Stimulated activated CD4-positive, alpha-beta T cell treated with anti-CD3 and anti-CD28 coated beads, Interleukin-1b, Interleukin-23, amount 100 ng/mL, for 48 hours (primary cell): Measurements from ENCODE around the gene ACTL8.

Experiments
- DNase-seq: peaks from one replicate; pipeline ENCODE4 v3.0.0-alpha.2; 2020

ACTL8 gene

DNA sequence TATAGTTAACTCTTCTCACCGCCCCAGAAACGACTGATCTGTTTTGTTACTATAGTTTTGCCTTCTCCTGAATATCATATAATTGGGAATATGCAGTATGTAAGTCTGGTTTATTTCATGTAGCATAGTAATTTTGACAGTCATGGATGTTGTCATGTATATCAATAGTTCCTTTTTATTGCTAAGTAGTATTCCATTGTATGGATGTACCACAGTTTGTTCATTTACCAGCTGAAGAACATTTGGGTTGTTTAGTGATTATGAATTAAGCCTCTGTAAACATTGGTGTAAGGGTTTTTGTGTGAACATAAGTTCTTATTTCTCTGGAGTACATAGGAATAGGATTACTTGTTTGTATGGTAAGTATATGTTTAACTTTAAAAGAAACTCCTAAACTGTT, 55.5 kb downstream of the ACTL8 start:
- DNase-seq, result no peak

DNA sequence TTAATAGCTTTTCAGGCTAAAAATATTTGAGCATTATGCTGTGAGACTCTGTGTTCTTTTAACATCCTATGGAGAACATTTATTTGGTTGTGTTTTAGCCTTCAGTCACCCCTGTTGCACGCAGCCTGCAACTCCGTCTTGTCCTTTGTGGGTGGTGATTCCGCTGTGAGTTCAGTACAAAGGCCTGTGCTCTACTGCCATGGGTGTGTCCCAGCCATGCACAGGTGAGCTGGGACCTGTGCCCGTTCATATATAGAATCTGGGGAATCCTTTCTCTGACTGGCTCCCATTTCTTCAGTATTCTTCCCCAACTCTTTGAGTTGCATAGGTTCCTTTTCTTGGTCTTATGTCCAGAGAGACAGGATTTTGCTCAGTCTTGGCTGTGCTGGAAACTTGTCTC, 61.4 kb downstream of the ACTL8 start:
- DNase-seq, result no peak

DNA sequence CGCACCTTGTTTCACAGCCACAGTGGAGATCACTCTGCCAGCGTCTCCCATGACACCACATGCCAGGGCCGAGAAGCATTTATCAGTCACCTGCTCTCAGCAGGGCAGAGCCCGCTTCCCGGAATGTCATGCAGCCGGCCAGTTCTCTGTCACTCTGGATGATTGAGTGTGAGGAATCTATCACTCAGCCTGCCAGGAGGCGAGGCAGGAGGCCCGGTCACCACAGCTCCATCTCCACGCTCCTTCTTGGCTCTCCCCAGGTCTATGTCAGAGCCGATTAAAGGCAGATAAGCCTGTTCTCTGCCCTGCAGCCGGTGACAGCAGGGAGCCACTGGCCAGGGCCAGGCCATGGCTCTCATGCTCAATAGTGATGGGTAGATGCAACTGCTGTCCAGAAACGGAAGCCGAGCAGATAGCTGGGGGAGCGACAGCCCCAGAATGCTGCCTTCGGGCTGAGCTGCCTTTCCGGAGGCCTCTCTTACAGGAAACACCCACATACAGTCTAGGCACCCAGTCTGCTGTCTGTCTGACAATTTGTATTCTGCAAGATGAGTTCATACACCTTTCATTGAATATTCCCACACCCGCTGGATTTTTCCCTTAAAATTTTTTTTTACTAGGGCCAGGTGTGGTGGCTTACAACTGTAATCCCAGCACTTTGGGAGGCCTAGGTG, 64.1 kb downstream of the ACTL8 start:
- DNase-seq, result no peak

DNA sequence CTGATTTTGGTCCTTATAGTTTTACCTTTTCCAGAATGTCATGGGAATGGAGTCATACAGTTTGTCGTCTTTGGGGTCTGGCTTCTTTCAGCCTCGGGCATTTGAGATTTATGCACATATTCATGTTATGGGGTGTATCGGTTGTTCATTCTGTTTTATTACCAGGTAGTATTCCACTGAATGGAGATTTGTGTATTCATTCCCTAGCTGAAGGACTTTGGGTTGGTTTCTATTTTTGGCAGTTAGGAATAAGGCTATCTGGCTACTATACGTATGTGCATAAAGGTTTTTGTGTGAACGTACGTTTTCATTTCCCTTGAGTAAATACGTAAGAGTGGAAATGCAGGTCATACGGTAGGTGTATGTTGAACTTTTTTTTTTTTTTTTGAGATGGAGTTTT, 65.1 kb downstream of the ACTL8 start:
- DNase-seq, result no peak

DNA sequence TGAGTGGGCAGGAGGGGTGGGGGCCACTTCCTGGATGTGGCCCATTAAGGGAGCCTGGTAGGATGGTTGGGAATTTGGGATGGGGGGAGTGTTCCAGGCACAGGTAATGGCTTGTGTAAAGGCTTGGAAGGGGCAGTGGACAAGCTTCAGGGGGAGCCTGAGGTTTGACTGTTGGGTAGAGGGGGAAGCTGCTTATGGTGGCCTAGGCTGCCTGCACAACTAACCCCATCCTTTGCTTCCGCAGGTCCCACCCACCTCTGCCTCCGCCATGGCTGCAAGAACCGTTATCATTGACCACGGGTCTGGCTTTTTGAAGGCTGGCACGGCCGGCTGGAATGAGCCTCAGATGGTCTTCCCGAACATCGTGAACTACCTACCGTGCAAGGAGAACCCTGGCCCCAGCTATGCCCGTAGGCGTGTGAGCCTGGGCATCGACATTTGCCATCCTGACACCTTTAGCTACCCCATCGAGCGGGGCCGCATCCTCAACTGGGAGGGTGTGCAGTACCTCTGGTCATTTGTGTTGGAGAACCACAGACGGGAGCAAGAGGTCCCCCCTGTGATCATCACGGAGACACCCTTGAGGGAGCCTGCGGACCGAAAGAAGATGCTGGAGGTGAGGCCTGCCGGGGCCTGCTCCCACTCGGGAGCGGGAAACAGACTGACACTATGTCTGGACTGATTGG, 67.8 kb downstream of the ACTL8 start:
- DNase-seq, result no peak

DNA sequence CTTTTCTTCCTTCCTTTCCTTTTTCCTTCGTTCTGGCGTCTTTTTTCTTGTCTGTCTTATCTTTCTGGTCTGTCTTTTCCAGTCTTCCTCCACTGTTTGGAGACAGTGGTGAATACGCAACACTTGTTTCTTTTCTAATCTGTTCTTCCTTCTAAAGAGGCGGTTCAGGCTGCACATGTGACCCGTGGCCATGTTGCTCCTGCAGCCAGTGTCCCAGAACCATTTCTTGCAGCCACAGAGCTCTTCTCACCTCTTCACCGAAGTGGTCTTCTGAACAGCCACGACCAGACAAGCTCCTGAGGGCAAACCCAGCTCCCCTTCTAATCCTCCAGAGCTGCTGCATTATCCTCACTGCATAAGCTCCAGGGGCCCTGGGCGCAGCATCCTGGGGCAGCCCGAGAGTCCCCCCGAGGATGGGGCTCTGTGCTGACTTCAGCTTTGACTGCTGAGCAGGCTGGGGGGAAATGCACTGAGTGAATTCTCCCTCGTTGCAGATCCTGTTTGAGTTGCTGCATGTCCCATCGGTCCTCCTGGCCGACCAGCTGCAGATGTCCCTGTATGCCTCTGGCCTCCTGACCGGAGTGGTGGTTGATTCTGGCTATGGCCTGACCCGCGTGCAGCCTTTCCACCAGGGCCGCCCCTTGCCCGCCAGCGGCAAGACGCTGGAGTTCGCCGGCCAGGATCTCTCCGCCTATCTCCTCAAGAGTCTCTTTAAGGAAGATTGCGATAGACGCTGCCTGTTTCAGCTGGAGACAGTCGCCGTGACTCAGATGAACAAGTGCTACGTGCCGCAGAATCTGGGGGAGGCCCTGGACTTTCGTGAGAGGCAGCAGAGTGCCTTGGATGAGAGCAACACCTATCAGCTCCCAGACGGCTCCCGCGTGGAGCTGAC, 70.4 kb downstream of the ACTL8 start:
- DNase-seq, result no peak

DNA sequence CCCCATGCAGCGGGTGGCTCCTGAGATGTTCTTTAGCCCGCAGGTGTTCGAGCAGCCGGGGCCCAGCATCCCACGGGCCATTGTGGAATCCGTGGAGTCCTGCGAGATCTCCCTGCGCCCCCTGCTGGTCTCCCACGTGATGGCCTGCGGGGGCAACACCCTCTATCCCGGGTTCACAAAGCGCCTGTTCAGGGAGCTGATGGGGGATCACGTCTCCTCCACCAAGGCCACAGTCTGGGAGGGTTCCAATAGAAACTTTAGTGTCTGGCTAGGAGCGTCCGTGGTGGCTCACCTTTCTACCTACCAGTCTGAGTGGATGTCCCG, 71.0 kb downstream of the ACTL8 start:
- DNase-seq, result peak; percentile 16

DNA sequence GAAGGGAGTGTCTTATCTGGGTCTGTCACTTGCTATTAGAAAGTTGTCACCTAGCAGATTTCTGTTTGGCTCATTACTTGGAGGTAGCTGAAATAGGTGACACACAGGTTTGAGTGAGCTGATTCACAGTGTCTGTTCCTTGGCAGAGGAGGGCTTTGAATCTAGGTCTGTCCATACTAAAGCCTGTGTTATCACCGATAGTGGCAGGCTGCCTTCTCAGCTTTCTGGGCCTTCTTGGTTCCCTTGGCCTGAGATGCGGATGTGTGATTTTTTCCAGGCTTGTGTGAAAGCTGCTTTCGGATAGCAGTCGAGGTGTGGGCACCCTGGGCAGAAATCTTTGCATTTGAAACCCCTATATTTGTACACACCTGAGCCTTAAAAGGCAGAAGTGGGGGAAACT, 73.9 kb downstream of the ACTL8 start:
- no peak for DNase-seq

DNA sequence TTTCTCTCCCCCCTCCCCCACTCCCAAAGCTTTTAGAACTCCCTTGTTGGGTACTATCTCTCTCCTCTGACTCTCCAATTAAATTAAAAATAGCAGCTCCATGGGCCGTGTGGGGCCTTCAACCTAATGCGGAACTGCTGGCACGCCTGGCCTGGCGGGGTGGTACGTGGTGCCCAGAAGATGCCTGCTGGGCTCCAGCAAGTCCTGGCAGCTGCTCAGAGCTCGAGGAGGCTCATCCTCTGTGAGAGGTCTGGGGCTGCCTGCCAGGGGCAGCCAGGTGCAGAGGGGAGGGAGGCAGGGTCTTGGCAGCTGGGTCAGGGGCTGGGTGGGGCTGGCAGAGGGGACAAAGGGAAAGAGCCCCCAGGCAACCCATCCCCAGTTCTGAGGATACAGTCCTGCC, 74.4 kb downstream of the ACTL8 start:
- DNase-seq, result no peak

DNA sequence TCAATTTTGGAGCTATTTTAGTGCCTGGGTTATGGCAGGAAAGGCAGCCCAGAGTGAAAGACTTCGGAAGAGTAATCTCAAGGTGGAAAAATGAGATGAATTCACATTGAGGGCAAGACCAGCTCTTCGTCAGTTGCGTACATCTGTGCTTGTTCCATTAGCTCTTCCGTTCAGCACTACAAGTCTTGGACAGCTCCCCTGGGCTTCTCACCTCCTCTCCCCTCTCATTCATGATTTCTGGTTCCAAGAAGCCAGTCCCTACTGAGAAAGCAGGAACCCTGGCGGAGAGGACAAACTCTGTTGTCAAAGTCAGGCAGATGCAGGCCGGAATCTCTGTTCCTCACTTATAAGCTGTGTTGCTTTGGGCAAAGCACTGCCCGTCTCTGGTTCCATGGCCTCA, 76.5 kb downstream of the ACTL8 start:
- DNase-seq, result no peak

DNA sequence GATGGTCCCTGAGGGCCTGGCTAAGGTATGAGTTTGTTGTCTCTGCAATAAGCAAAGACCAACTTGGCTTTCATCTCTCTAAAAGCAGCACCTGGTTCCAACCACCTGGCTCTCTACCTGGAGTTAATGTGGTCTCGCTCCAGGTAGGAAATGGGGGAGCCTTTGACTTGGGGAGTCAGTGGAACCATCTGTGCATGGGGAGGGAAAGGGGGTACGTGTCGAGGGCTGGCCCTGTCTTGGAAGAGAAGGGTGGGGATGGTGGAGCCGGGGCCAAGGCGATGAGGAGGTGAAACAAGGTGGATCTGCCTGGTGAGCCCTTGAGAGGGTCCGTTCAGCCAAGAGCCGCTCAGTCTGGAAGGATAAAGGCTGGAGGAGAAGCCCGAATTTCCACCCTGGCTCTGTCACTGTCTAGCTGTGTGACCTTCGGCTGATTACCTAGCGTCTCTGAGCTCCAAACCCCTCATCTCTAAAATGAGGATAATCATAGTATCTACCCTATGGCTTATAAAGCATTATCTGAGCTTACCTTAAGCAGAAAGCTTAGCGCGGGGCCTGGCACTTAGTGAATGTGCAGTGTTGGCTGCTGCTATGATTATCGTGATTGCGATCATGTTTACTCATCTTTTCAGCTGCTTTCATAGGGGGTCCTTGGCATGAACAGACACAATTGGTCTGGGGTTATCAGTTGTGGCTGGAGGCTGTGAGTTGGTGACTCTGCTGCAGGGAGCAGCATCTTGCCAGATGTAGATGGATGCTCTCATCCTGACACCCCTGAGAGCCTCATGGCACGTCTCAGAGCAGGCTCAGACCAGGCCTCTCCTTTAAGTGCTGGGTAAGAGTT, 78.7 kb downstream of the ACTL8 start:
- no peak for DNase-seq

DNA sequence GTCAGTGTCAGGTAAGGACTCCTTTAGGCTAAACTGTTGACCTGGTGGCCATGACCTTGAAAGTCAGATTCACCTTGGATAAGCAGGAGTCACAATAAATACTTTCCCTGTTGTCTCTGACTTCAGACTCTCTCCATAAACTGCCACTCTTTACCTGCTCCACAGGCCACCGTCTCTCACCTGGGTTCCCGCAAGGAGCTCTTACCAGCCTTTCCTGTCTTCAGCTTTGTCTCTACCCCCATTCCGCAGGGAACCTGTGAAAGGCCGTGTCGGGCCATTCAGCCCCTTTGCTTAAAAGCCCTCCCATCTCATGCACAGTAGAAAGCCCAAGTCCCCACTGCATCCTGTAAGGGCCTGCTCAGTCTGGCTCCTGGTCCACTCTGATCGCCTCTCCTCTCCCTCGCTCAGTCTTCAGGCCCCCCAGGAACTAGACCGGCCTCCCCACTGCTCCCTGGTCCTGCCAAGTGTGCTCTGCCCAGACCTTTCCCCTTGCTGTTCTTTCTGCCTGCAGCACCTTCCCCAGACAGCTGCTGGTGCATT, 79.5 kb downstream of the ACTL8 start:
- no peak for DNase-seq

DNA sequence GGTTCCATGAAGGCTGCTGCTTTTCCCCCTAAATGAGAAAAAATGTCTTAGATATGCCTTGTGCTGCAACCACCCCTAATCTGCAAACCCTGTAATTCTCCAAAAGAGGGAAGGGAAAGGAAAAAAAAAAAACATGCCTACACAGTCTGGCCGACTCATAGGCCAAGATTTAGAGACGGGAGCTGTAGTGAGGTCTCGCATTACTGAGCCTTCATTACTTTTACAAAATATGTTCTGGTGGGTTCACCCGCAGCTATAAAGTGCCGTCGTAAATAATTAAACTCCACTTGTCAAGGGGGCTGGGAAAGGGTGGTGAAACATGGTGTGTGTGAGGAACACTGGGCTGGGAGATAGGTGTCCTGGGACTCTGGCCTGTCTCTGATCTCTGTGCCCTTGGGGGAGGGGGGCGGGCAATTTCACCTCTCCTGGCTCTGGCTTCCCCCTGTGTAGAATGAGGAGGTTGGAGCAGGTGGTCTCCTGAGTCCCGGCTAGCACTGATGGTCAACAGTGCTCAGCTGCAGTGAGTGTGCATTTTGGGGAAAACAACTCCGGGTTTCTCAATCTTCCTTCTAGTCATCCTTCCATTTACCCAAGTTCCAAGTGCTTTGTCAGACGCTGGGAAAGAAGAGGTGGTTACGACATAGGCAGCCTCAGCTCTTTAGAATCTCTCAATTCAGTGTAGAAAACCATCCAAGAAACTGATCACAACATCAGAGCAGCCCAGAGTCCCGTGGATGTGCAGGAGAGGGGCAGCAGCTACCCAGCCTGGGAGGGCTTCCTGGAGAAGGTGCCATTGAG, 82.3 kb downstream of the ACTL8 start:
- no peak for DNase-seq

DNA sequence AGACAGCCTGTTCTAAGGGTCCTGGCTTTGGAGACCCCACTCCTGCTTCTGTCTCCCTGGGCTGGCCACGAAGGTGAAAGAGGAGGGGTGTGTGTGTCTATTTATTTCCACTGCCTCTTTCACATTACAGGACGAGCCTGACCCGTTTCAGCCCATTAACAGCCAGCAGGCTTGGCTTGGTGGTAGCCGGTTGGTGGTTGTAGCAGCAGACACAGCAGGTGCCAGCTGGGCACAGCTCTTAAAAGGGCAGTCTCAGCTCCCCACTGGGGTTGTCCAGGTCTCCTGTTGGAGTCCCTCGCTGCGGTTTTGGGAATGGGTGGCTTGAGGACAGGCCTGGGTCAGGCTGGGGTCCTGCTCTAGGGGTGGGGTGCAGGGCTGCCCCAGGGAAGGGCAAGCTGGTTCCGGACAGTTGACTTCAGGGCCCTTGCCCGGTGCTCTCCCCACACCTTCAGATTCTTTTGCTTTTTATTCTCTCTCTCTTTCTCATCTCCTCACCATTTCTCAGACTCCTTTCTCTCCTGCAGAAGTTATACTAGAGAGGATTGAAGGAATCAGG, 84.6 kb downstream of the ACTL8 start:
- DNase-seq, result no peak

DNA sequence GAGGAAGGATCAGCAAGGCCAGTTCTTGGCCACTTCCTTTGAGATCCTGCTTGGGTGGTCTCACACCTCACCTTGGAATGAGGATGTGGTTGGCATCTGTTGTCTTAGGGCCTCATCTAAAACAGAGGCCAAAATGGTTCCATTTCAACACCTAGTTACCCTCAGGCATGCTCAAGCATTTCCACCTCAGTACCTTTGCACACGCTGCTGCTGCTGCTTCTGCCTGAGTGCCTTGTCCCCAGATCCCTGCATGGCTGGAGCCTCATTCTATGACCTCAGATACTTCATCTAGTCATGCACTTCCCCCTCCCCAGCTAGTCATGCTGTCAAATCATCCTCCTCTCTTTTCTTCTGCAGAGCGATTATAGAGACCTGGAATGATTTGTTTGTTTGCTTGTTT, 86.8 kb downstream of the ACTL8 start:
- DNase-seq, result no peak

DNA sequence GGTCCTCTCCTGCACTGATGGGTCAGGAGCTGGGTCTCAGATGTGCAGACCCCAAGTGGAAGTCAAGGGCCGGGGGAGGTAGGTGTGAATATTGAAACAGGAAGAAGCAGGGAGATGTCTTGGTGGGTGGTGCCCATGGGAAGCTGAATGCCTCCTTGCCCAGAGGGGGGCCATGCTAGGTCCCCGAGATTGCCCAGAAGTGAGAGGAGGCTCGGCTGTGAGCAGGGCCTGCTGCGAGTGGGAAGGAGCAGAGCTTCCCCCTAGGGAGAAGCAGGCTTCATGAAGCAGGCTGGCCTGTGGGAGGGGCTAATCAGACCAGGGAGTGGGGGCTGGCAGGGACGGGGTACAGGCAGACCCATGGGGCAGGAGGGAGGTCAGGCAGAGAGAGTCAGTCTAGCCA, 87.6 kb downstream of the ACTL8 start:
- DNase-seq, result no peak

DNA sequence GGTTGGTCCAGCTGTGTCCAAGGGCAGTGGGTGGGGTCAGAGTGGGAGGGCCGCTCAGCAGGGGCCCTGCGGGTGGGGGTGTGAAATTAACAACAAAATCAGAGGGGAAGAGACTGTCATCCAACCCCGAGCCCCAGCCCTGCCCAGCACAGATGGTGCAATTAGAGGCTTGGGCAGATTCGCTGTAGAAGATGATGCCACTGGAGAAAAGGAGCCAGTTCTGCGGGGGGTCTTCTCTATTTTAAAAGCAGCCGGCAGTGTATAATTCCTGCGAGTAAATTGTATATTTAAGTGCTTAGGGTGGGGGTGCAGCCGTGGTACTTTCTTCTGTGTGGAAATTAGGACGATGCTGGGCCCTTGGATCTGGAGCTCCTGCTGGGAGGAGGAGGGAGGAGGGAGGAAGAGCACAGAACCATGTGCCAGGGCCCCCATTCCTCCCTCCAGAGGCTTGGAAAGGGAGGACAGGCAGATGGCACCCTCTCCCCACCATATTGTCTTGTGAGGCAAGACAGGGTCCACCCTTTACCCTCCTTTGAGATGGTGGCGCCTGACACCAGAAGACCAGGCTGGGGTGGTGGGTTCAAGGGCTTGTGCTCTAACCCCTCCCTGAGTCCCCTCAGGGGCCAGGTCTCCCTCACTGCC, 89.2 kb downstream of the ACTL8 start:
- DNase-seq, result no peak

DNA sequence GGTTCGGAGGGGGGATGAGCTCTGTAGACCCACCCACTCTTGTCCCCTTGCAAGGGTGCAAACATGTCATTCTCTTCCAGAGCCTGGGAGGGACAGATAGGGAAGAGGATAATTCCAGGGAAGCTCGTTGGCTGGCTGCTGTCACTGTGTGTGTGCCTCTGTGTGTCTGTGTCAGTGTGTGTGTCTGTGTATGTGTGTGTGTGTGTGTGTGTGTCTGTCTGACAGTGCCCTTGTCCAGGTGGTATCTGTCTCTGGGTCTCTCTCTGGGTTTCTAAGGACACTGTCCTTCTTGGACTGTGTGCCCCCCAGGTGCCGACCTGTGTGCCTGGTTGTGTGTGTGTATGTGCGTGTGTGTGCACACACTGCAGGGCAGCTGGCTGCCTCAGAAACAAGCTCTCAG, 90.5 kb downstream of the ACTL8 start:
- no peak for DNase-seq

DNA sequence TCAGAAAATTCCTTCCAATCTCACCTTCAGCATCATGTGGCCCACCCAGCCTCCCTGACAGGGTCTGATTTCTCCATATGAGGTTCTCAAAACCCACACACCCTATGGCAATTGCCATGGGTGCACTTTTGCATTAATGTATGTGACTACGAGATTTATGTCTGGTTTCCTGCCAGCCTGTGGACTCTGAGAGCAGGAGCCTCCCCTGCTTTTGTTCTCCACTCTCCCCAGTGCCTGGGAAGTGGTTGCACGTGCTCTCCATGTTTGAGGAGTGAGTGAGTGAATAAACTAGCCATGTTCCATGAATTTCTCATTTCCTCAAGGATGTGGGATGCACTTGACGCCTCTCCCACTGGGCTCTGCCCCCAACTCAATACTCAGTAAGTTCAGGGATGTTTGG, 91.2 kb downstream of the ACTL8 start:
- DNase-seq, result no peak

DNA sequence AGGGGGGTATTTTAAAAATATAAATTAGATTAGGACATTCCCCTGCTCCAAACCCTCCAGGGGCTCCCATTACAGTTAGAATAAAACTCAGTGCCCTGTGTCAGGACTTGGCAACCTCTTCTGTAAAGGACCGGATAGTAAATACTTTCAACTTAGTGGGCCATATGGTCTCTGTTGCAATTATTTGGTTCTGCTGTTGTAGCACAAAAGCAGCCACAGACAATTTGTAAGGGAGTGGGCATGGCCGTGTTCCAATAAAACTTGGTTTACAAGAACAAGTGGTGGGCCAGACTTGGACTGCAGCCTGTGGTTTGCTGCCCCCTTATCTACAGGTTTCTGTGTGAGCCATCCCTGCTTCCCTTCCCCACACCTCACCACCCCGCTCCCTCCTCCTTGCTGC, 92.0 kb downstream of the ACTL8 start:
- no peak for DNase-seq

DNA sequence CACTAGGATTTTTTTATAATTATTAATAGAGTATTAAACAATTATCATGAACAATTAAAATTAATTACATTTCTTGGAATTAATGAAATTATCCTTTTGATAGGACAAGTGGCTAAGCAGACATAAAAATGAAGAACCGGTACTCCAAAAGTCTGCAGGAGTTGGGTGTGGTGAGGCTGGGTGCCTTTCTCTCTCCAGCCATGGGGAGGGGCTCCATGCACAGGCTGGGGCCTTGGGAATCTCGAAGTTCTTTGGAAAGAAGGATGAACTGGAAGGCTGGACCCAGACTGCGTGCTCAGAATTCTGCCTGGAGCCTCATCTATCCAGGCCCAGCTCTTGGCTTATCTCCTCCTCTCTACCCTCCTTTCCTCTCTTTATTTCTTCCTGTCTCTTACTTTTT, 94.1 kb downstream of the ACTL8 start:
- DNase-seq, result no peak
